ENCODE results near the gene RERE. TPM values are rescaled to one million over a fixed set of nuclear protein-coding genes. Genes with fewer than 3 reads are reported as not detected.

RERE gene
- total RNA-seq, 1 donor: 27.0 TPM

GRCh38 chr1:8359617-8360481, 457.6 kb downstream of the RERE start:
- no peak for TF ChIP-seq CTCF (IDR thresholded peaks at IDR 0.05; ENCODE audit: insufficient read depth, low read length)
- no peak for DNase-seq (ENCODE audit: low read depth)
- no peak overlapping the region for H3K4me3 ChIP-seq (ENCODE audit: low read depth, low read length)

- no peak for DNase-seq (ENCODE audit: low read depth)
- H3K4me3 ChIP-seq (ENCODE audit: low read depth, low read length): no peak overlapping the region
- TF ChIP-seq CTCF (IDR thresholded peaks at IDR 0.05; ENCODE audit: insufficient read depth, low read length): no peak
Measured at GRCh38 chr1:8358897-8359616, 458.4 kb downstream of the RERE start.

GRCh38 chr1:8358241-8358896, 459.1 kb downstream of the RERE start:
- no peak for TF ChIP-seq CTCF (IDR thresholded peaks at IDR 0.05; ENCODE audit: insufficient read depth, low read length)
- H3K4me3 ChIP-seq (ENCODE audit: low read depth, low read length): no peak overlapping the region
- no peak for DNase-seq (ENCODE audit: low read depth)

GRCh38 chr1:8357329-8358101, 459.9 kb downstream of the RERE start:
- TF ChIP-seq CTCF (IDR thresholded peaks at IDR 0.05; ENCODE audit: insufficient read depth, low read length): no peak
- H3K4me3 ChIP-seq (ENCODE audit: low read depth, low read length): no peak overlapping the region
- no peak for DNase-seq (ENCODE audit: low read depth)

GRCh38 chr1:8356256-8357209, 460.9 kb downstream of the RERE start:
- TF ChIP-seq CTCF (IDR thresholded peaks at IDR 0.05; ENCODE audit: insufficient read depth, low read length): no peak
- no peak for DNase-seq (ENCODE audit: low read depth)
- H3K4me3 ChIP-seq (ENCODE audit: low read depth, low read length): no peak overlapping the region

Data from fibroblast of the aortic adventitia (primary cell).